SK-N-SH treated with all-trans-retinoic acid at 6 μM for 48 hours (cell line): ENCODE measurements around the gene ASAP2.

Source experiments
- ATAC-seq: fragments of 200-7000 bp; cut with Tn5 transposase; 3 replicates; pipeline ENCODE4 v1.9.1; 2020; ENCODE audit warnings: mild to moderate bottlenecking, moderate library complexity
- ARNTL ChIP-seq: fragments of 450-650 bp; formaldehyde crosslinking; IDR thresholded peaks from 2 replicates; pipeline ENCODE4 v1.5.0; 2020; ENCODE audit warnings: low read depth, mild to moderate bottlenecking, moderate library complexity, borderline replicate concordance
- BACH2 ChIP-seq: fragments of 250-450 bp; sonication (Bioruptor Pico); IDR thresholded peaks from 2 replicates; pipeline ENCODE4 v1.9.0; 2021; ENCODE audit warnings: mild to moderate bottlenecking, borderline replicate concordance
- CSDC2 ChIP-seq: fragments of 250-450 bp; sonication (Bioruptor Pico); IDR thresholded peaks from 2 replicates; pipeline ENCODE4 v1.5.0; 2020; ENCODE audit warnings: mild to moderate bottlenecking, moderate library complexity
- ISL1 ChIP-seq: fragments of 250-450 bp; sonication (Bioruptor Pico); IDR thresholded peaks from 2 replicates; pipeline ENCODE4 v2.1.2; 2022; ENCODE audit warnings: mild to moderate bottlenecking, moderate library complexity
- PATZ1 ChIP-seq: fragments of 250-450 bp; sonication (Bioruptor Pico); IDR thresholded peaks from 2 replicates; pipeline ENCODE4 v1.8.0; 2020; ENCODE audit warnings: mild to moderate bottlenecking, moderate library complexity, borderline replicate concordance
- PPARA ChIP-seq: fragments of 250-450 bp; sonication (Bioruptor Pico); IDR thresholded peaks from 2 replicates; pipeline ENCODE4 v1.5.0; 2020; ENCODE audit warnings: mild to moderate bottlenecking, borderline replicate concordance
- RARB ChIP-seq: fragments of 250-450 bp; sonication (Bioruptor Pico); IDR thresholded peaks from 2 replicates; pipeline ENCODE4 v1.8.0; 2021; ENCODE audit warnings: mild to moderate bottlenecking, moderate library complexity
- SNAI2 ChIP-seq: fragments of 250-450 bp; sonication (Bioruptor Pico); IDR thresholded peaks from 2 replicates; pipeline ENCODE4 v1.5.0; 2020; ENCODE audit warnings: mild to moderate bottlenecking, moderate library complexity
- TCF4 ChIP-seq: fragments of 250-450 bp; sonication (Bioruptor Pico); IDR thresholded peaks from 2 replicates; pipeline ENCODE4 v1.8.0; 2021; ENCODE audit warnings: mild to moderate bottlenecking, moderate library complexity, borderline replicate concordance
- TOX ChIP-seq: fragments of 250-450 bp; sonication (Bioruptor Pico); IDR thresholded peaks from 2 replicates; pipeline ENCODE4 v1.8.0; 2021; ENCODE audit warnings: mild to moderate bottlenecking, moderate library complexity, borderline replicate concordance
- ZC3H10 ChIP-seq: fragments of 250-450 bp; sonication (Bioruptor Pico); IDR thresholded peaks from 2 replicates; pipeline ENCODE4 v1.5.1; 2021; ENCODE audit warnings: mild to moderate bottlenecking, moderate library complexity
- ZFP3 ChIP-seq: fragments of 250-450 bp; sonication (Bioruptor Pico); IDR thresholded peaks from 2 replicates; pipeline ENCODE4 v1.5.0; 2020; ENCODE audit warnings: mild to moderate bottlenecking, moderate library complexity
- ZFP30 ChIP-seq: fragments of 450-650 bp; formaldehyde crosslinking; IDR thresholded peaks from 2 replicates; pipeline ENCODE4 v1.5.0; 2022; ENCODE audit warnings: mild to moderate bottlenecking, moderate library complexity
- ZNF565 ChIP-seq: fragments of 450-650 bp; formaldehyde crosslinking; conservative IDR thresholded peaks from 2 replicates; pipeline ENCODE4 v1.5.0; 2020; ENCODE audit warnings: low read depth, mild to moderate bottlenecking, moderate library complexity
- ZNF70 ChIP-seq: fragments of 450-650 bp; formaldehyde crosslinking; IDR thresholded peaks from 2 replicates; pipeline ENCODE4 v1.5.0; 2020; ENCODE audit warnings: mild to moderate bottlenecking, moderate library complexity
- TF ChIP-seq, protein P1 (sequence below): fragments of 250-450 bp; sonication (Bioruptor Pico); IDR thresholded peaks from 2 replicates; pipeline ENCODE4 v1.8.0; 2021; ENCODE audit warnings: low read depth, mild to moderate bottlenecking, moderate library complexity, borderline replicate concordance
- TF ChIP-seq, protein P2 (sequence below): fragments of 250-450 bp; sonication (Bioruptor Pico); IDR thresholded peaks from 2 replicates; pipeline ENCODE4 v1.5.1; 2021; ENCODE audit warnings: mild to moderate bottlenecking, moderate library complexity

Gene ASAP2

DNA sequence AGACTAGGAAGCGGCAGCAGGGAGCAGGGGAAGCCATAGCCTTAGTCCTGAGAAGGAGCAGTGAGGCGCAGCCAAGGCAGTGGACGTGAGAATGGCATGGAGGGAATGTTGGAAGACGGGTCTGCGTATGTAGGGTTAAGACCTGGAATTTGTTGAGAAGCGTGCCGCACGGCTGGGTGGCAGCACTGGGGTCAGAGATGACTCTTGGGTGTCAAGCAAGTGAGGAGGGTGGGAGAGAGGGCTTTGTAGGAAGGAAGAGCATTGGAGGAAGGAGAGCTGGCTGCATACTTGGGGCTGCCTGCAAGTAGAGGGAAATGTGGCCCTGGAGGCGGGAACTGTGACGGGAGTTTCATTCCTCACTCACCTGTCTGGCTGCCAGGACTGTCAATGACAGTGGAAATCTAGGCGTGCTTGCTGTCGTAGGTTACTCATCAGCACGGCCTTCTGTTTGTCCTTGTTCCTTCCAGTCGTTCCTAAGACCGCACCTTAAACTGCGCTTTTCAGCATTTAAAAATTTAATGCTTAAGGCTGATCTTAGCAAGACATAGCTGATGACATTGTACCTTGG is 108.8 kb downstream of the ASAP2 start:
- ATAC-seq: no peak
- TF ChIP-seq ZNF70 (CRISPR knock-in tag) (no peak), PPARA (CRISPR knock-in tag) (no peak), ZFP3 (no peak), ISL1 (CRISPR knock-in tag) (no peak), TOX (CRISPR knock-in tag) (no peak), RARB (CRISPR knock-in tag) (no peak), TCF4 (CRISPR knock-in tag) (no peak), PATZ1 (CRISPR knock-in tag) (no peak)
- TF ChIP-seq, protein P1, sequence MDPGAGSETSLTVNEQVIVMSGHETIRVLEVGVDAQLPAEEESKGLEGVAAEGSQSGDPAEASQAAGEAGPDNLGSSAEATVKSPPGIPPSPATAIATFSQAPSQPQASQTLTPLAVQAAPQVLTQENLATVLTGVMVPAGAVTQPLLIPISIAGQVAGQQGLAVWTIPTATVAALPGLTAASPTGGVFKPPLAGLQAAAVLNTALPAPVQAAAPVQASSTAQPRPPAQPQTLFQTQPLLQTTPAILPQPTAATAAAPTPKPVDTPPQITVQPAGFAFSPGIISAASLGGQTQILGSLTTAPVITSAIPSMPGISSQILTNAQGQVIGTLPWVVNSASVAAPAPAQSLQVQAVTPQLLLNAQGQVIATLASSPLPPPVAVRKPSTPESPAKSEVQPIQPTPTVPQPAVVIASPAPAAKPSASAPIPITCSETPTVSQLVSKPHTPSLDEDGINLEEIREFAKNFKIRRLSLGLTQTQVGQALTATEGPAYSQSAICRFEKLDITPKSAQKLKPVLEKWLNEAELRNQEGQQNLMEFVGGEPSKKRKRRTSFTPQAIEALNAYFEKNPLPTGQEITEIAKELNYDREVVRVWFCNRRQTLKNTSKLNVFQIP (CRISPR knock-in tag): no peak
- TF ChIP-seq, protein P2, sequence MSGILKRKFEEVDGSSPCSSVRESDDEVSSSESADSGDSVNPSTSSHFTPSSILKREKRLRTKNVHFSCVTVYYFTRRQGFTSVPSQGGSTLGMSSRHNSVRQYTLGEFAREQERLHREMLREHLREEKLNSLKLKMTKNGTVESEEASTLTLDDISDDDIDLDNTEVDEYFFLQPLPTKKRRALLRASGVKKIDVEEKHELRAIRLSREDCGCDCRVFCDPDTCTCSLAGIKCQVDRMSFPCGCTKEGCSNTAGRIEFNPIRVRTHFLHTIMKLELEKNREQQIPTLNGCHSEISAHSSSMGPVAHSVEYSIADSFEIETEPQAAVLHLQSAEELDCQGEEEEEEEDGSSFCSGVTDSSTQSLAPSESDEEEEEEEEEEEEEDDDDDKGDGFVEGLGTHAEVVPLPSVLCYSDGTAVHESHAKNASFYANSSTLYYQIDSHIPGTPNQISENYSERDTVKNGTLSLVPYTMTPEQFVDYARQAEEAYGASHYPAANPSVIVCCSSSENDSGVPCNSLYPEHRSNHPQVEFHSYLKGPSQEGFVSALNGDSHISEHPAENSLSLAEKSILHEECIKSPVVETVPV (CRISPR knock-in tag): no peak

GRCh38 chr2:9317559-9317958 is 110.9 kb downstream of the ASAP2 start:
- ATAC-seq: no peak
- TF ChIP-seq PPARA (CRISPR knock-in tag): no peak
- no peak for TF ChIP-seq TOX (CRISPR knock-in tag)
- TF ChIP-seq SNAI2 (CRISPR knock-in tag): no peak
- no peak for TF ChIP-seq BACH2 (CRISPR knock-in tag)
- no peak for TF ChIP-seq TCF4 (CRISPR knock-in tag)
- no peak for TF ChIP-seq ZNF565
- no peak for TF ChIP-seq ZFP30

- TF ChIP-seq ARNTL (CRISPR knock-in tag) (no peak), RARB (CRISPR knock-in tag) (no peak), TOX (CRISPR knock-in tag) (no peak), BACH2 (CRISPR knock-in tag) (no peak), ISL1 (CRISPR knock-in tag) (no peak), ZNF565 (no peak), ZC3H10 (CRISPR knock-in tag) (no peak)
- TF ChIP-seq, protein P1 (CRISPR knock-in tag): no peak
- ATAC-seq: no peak
Observed at GRCh38 chr2:9318461-9319337, 112.1 kb downstream of the ASAP2 start.

DNA sequence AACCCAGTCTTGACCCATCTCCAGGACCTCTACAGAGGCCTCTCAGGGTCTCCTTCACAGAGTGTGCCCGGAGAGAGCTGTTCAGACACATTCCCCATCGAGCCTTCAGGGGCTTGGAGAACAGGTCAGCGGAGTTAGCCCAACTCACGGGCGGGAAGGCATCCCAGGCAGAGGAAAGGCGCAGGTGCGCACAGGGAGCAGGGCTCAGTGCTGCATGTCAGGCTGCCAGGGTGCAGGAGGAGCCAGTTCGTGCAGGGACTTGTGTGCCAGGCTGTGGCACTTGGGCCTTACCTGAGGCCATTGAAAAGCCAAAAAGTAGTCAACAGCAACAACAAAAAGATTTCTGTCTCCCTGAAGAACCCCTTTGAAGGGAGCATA is 112.7 kb downstream of the ASAP2 start:
- ATAC-seq: no peak
- no peak for TF ChIP-seq PATZ1 (CRISPR knock-in tag)
- TF ChIP-seq TCF4 (CRISPR knock-in tag): no peak
- no peak for TF ChIP-seq RARB (CRISPR knock-in tag)
- TF ChIP-seq, protein P1 (CRISPR knock-in tag): no peak
- TF ChIP-seq PPARA (CRISPR knock-in tag): no peak
- no peak for TF ChIP-seq ISL1 (CRISPR knock-in tag)
- TF ChIP-seq CSDC2 (CRISPR knock-in tag): no peak
- TF ChIP-seq, all 23 proteins: peak for 0
